ENCODE data around the gene ZFP57.

The ZFP57 gene

GRCh38 chr6:29655658-29656057 lies 25.3 kb downstream of the ZFP57 start:
- DNase-seq (ENCODE audit: low read depth), result no peak

GRCh38 chr6:29653452-29654038 lies 27.4 kb downstream of the ZFP57 start:
- peak; percentile 30 for DNase-seq (ENCODE audit: low read depth)

GRCh38 chr6:29652198-29652584 lies 28.8 kb downstream of the ZFP57 start:
- no peak for DNase-seq (ENCODE audit: low read depth)

GRCh38 chr6:29651413-29652197 lies 29.3 kb downstream of the ZFP57 start:
- no peak for DNase-seq (ENCODE audit: low read depth)

- DNase-seq (ENCODE audit: low read depth), result peak; percentile 98
Observed at GRCh38 chr6:29649701-29650673, 31.0 kb downstream of the ZFP57 start.

GRCh38 chr6:29647927-29648642 lies 32.9 kb downstream of the ZFP57 start:
- DNase-seq (ENCODE audit: low read depth), result no peak

GRCh38 chr6:29641430-29642148 lies 39.4 kb downstream of the ZFP57 start:
- no peak for DNase-seq (ENCODE audit: low read depth)

- no peak for DNase-seq (ENCODE audit: low read depth)
Observed at GRCh38 chr6:29637247-29637646, 43.7 kb downstream of the ZFP57 start.

- no peak for DNase-seq (ENCODE audit: low read depth)
Observed at GRCh38 chr6:29633534-29633905, 47.4 kb downstream of the ZFP57 start.

GRCh38 chr6:29632789-29633533 lies 48.0 kb downstream of the ZFP57 start, which contains the start of gene GABBR1:
GABBR1 (minus strand) TSS chr6:29633183; CDS start chr6:29632385, 798 bp downstream.
- peak; percentile 57 for DNase-seq (ENCODE audit: low read depth)

- peak; percentile 70 for DNase-seq (ENCODE audit: low read depth)
Observed at GRCh38 chr6:29631860-29632731, 48.9 kb downstream of the ZFP57 start.

- DNase-seq (ENCODE audit: low read depth), result no peak
Observed at GRCh38 chr6:29631209-29631810, 49.6 kb downstream of the ZFP57 start.

- DNase-seq (ENCODE audit: low read depth), result no peak
Observed at GRCh38 chr6:29630315-29630714, 50.6 kb downstream of the ZFP57 start.

- no peak for DNase-seq (ENCODE audit: low read depth)
Observed at GRCh38 chr6:29629571-29629970, 51.4 kb downstream of the ZFP57 start.

GRCh38 chr6:29628419-29629281 lies 52.3 kb downstream of the ZFP57 start:
- peak; percentile 45 for DNase-seq (ENCODE audit: low read depth)

GRCh38 chr6:29627755-29628418 lies 53.1 kb downstream of the ZFP57 start:
- DNase-seq (ENCODE audit: low read depth), result peak; percentile 44

GRCh38 chr6:29626948-29627754 lies 53.8 kb downstream of the ZFP57 start:
- DNase-seq (ENCODE audit: low read depth), result no peak

All from stimulated activated CD4-positive, alpha-beta T cell treated with anti-CD3 and anti-CD28 coated beads, Interleukin-2, amount 100 ng/mL, for 4 hours (primary cell).